Panc1 (cell line): ENCODE measurements around the gene YKT6. TPM values are rescaled to one million over a fixed set of nuclear protein-coding genes. Genes with fewer than 3 reads are reported as not detected.

Experiments used
- ATAC-seq: fragments of 200-7000 bp; cut with Tn5 transposase; 2 replicates; pipeline ENCODE4 v1.9.1; 2020; ENCODE audit warnings: mild to moderate bottlenecking, moderate library complexity
- BruUV-seq: library from RNA; stranded (reverse); fragments of 400-500 nt; replicated peaks from 2 replicates; lab custom pipeline; 2021; lab: Mats Ljungman, UMichigan
- CTCF ChIA-PET: fragments of 300-600 bp; sonication (Branson Sonifier 250); formaldehyde crosslinking; loops from one replicate; lab custom pipeline; 2022; ENCODE audit warnings: antibody characterized with exemption; lab: Charles Lee
- POLR2A ChIA-PET: fragments of 300-600 bp; sonication (Branson Sonifier 250); formaldehyde crosslinking; loops from one replicate; lab custom pipeline; 2022; ENCODE audit warnings: antibody characterized with exemption; lab: Charles Lee
- DNase-seq: peaks from one replicate; pipeline ENCODE4 v3.0.0-alpha.2; 2010; ENCODE audit warnings: low read depth, low spot score
- H3K27ac ChIP-seq: 2 replicates; pipeline ENCODE4 v1.5.1; 2011; ENCODE audit warnings: mild to moderate bottlenecking, low read length, inconsistent platforms
- H3K27me3 ChIP-seq: fragments of 200-500 bp; sonication (Bioruptor generic); 2 replicates; pipeline ENCODE4 v1.6.0; 2014; ENCODE audit warnings: low read length, inconsistent platforms; ENCODE audit not compliant: control insufficient read depth, insufficient read depth
- H3K36me3 ChIP-seq: fragments of 200-500 bp; sonication (Bioruptor generic); 2 replicates; pipeline ENCODE4 v1.5.1; 2014; ENCODE audit warnings: inconsistent platforms, mild to moderate bottlenecking, low read length, moderate library complexity; ENCODE audit not compliant: control insufficient read depth, insufficient read depth
- H3K4me1 ChIP-seq: 2 replicates; pipeline ENCODE4 v1.5.1; 2011; ENCODE audit warnings: inconsistent platforms, mild to moderate bottlenecking, low read length, moderate library complexity; ENCODE audit not compliant: control insufficient read depth, insufficient read depth
- H3K4me3 ChIP-seq, 2 experiments: 2 replicates each; pipeline ENCODE4 v1.5.1; 2011 to 2012; ENCODE audit warnings: low read depth in 2 of 2, low read length in 2 of 2, mild to moderate bottlenecking in 2 of 2, inconsistent platforms in 1 of 2, moderate library complexity in 1 of 2
- H3K9me3 ChIP-seq: fragments of 200-500 bp; sonication (Bioruptor generic); 2 replicates; pipeline ENCODE4 v1.5.1; 2014; ENCODE audit warnings: low read depth, mild to moderate bottlenecking, inconsistent platforms, low read length, moderate library complexity; ENCODE audit not compliant: control insufficient read depth, insufficient read depth
- CTCF ChIP-seq: fragments of 450-650 bp; IDR thresholded peaks from 2 replicates; pipeline ENCODE4 v1.5.1; 2017; ENCODE audit warnings: mild to moderate bottlenecking
- POLR2AphosphoS5 ChIP-seq: IDR thresholded peaks from 2 replicates; pipeline ENCODE4 v1.6.1; 2012; ENCODE audit warnings: mild to moderate bottlenecking, low read depth, low read length, moderate library complexity
- SIN3A ChIP-seq: IDR thresholded peaks from 2 replicates; pipeline ENCODE4 v1.6.1; 2012; ENCODE audit warnings: low read depth, mild to moderate bottlenecking, low read length, moderate library complexity, borderline replicate concordance; ENCODE audit not compliant: insufficient read depth
- TCF7L2 ChIP-seq: IDR thresholded peaks from 2 replicates; pipeline ENCODE4 v1.6.1; 2011; ENCODE audit warnings: mild to moderate bottlenecking, low read depth, low read length, inconsistent platforms
- in situ Hi-C: cut with HindIII; loops from 2 replicates; pipeline ENCODE4 v1.10.0; 2016; ENCODE audit warnings: low sequenced_read_pairs, low pct_unique_long_range_greater_than_20kb
- intact Hi-C: fragments of 100-400 bp; cut with micrococcal nuclease; formaldehyde crosslinking; loops from one replicate; pipeline ENCODE4 v1.10.0; 2022; ENCODE audit not compliant: unreplicated experiment
- total RNA-seq: library from RNA; stranded (reverse); gene quantifications from one replicate; pipeline ENCODE4 v1.2.1, GENCODE V29; 2021; ENCODE audit not compliant: unreplicated experiment
- TF ChIP-seq, protein P1 (sequence below), 2 experiments: IDR thresholded peaks; 2 replicates each; pipeline ENCODE4 v1.6.1; 2011 to 2012; ENCODE audit warnings: low read depth in 2 of 2, control low read depth in 1 of 2, low read length in 1 of 2, mild to moderate bottlenecking in 1 of 2, moderate library complexity in 1 of 2; ENCODE audit not compliant: insufficient read depth in 1 of 2

The YKT6 gene
- total RNA-seq, 1 experiment from 2014 or later, result 207 TPM

DNA sequence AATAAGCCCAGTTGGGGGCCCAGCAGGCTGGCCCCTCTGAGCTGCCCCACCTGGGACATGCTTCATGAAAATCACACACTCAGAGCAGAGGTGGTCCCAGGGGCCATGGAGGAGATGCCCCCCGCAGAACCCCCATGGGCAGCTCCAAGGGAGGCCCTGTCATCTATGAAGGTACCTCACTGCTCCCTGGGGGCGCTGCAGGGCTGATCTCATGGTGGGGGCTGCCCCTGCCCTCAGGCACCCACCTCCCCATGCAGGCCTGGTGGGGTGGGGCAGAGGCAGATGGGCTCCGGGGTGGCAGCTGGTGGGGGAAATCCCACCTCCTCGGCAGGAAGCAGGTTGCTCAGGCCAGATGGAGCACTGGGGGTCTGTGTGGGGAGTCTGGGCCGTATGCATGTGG lies 60.5 kb downstream of the YKT6 start:
- in situ Hi-C loops, result no loop called here
- ATAC-seq (no peak), DNase-seq (no peak)
- H3K36me3 ChIP-seq, result no peaks in the 10 kb centered on the region
- no peak overlapping the region for H3K4me3 ChIP-seq
- CTCF ChIA-PET, result no interaction called here
- POLR2A ChIA-PET, result no interaction called here
- no TSS peak for BruUV-seq
- H3K27me3 ChIP-seq, result peaks cover 3% of the 10 kb centered on the region; the same call in 1 of the 2 replicates
- intact Hi-C loops, result no loop called here
- TF ChIP-seq CTCF, result no peak
- TF ChIP-seq SIN3A, result no peak
- TF ChIP-seq, protein P1, sequence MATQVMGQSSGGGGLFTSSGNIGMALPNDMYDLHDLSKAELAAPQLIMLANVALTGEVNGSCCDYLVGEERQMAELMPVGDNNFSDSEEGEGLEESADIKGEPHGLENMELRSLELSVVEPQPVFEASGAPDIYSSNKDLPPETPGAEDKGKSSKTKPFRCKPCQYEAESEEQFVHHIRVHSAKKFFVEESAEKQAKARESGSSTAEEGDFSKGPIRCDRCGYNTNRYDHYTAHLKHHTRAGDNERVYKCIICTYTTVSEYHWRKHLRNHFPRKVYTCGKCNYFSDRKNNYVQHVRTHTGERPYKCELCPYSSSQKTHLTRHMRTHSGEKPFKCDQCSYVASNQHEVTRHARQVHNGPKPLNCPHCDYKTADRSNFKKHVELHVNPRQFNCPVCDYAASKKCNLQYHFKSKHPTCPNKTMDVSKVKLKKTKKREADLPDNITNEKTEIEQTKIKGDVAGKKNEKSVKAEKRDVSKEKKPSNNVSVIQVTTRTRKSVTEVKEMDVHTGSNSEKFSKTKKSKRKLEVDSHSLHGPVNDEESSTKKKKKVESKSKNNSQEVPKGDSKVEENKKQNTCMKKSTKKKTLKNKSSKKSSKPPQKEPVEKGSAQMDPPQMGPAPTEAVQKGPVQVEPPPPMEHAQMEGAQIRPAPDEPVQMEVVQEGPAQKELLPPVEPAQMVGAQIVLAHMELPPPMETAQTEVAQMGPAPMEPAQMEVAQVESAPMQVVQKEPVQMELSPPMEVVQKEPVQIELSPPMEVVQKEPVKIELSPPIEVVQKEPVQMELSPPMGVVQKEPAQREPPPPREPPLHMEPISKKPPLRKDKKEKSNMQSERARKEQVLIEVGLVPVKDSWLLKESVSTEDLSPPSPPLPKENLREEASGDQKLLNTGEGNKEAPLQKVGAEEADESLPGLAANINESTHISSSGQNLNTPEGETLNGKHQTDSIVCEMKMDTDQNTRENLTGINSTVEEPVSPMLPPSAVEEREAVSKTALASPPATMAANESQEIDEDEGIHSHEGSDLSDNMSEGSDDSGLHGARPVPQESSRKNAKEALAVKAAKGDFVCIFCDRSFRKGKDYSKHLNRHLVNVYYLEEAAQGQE (IDR thresholded peaks at IDR 0.05; ENCODE audit: insufficient read depth in 1 of 2, low read depth in 2 of 2, low read length in 1 of 2), result no peak
- no peak for TF ChIP-seq TCF7L2
- TF ChIP-seq POLR2AphosphoS5, result no peak
- no peaks in the 10 kb centered on the region for H3K9me3 ChIP-seq
- H3K4me1 ChIP-seq, result no peaks in the 10 kb centered on the region
- H3K27ac ChIP-seq, result no peak overlapping the region

DNA sequence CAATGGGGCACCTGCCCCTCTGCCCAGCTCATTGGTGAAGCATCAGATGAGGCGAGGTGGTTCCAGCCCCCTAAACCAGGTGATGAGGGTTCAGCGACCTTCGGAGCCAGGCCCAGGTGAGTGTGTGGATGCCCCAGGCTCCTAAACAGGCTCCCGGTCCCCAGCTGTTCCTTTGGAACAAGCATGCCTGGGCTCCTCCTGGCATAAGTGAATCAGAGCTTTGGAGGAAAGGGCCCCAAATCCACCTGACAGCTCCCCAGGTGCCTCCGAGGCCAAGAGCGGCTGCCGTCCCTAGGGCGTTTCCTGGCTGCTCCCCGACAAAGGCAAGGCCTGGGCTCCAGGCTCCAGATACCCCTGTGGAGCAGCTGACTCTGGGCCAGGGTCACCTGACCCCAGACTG lies 61.3 kb downstream of the YKT6 start:
- no peak for TF ChIP-seq TCF7L2
- TF ChIP-seq SIN3A, result no peak
- TF ChIP-seq POLR2AphosphoS5, result no peak
- no peak for TF ChIP-seq CTCF
- TF ChIP-seq, protein P1 (IDR thresholded peaks at IDR 0.05; ENCODE audit: insufficient read depth in 1 of 2, low read depth in 2 of 2, low read length in 1 of 2), result no peak

More for the DNA sequence above, 61.3 kb downstream of the YKT6 start:
- no TSS peak for BruUV-seq
- Histone ChIP-seq H3K27me3 (peaks cover 3% of the 10 kb centered on the region; the same call in 1 of the 2 replicates), H3K9me3 (no peaks in the 10 kb centered on the region), H3K4me3 (no peak overlapping the region), H3K36me3 (no peaks in the 10 kb centered on the region), H3K4me1 (no peaks in the 10 kb centered on the region), H3K27ac (no peak overlapping the region)
- no peak for DNase-seq
- ChIA-PET CTCF (no interaction called here), POLR2A (no interaction called here)
- intact Hi-C loops (no loop called here), in situ Hi-C loops (no loop called here)
- no peak for ATAC-seq
